ENCODE data around the gene HIBCH. TPM values are rescaled to one million over a fixed set of nuclear protein-coding genes. Genes with fewer than 3 reads are reported as not detected.
A peak's percentile ranks its signal among the peaks of the same experiment; 100 is the strongest.
"Not testable (repeated sequence)": the region's sequence is repeated elsewhere in the genome, so short reads cannot be mapped to it uniquely, and the experiment has no call there.

Gene HIBCH
- total RNA-seq, 4 donors from 2014 or later: 16.5 to 20.1 (median 18.3) TPM

DNA sequence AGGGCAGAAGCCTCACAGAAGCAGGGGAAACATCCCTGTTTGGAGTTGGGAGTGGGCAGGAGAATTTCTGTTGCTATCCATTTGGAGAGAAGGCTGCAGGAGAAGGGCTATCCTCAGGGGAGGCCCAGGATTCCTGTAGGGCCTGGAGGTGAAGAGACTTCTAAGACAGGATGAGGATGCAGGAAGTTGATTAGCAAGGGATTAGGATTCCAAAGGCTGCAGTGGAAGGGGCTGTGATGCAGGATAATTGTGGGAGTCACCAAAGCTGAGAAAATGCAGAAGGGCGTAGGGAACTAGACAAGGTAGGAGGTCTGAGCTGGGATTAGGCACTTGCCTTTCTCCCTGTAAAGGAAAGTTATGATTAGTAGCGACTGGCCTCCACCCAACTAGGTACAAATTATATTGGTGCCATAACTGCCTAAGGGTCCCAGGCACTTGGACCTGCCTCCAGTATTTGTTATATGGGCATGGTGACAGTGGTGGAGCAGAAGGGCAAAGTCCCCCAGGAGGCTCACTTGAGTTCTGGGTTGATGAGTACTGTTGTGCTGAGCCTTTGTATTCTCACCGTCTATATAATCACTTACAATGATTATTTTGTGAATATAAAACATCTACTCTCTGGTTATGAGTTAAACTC lies 160.7 kb downstream of the HIBCH start:
- 66 to 77% methylated on average over 3 of the region's 3 CpGs for WGBS, 2 donors (ENCODE audit: low coverage in 1 of 2)
- H3K4me3 ChIP-seq: no peak overlapping the region
- peaks cover 0 to 7% (median 0%) of the 10 kb centered on the region in 3 donors for H3K4me1 ChIP-seq
- H3K36me3 ChIP-seq: no peaks in the 10 kb centered on the region
- ATAC-seq: no peak
- peak overlapping the region in 3 of 4 donors; percentile 17 to 53 (median 42) for H3K27ac ChIP-seq
- TF ChIP-seq, protein P1, sequence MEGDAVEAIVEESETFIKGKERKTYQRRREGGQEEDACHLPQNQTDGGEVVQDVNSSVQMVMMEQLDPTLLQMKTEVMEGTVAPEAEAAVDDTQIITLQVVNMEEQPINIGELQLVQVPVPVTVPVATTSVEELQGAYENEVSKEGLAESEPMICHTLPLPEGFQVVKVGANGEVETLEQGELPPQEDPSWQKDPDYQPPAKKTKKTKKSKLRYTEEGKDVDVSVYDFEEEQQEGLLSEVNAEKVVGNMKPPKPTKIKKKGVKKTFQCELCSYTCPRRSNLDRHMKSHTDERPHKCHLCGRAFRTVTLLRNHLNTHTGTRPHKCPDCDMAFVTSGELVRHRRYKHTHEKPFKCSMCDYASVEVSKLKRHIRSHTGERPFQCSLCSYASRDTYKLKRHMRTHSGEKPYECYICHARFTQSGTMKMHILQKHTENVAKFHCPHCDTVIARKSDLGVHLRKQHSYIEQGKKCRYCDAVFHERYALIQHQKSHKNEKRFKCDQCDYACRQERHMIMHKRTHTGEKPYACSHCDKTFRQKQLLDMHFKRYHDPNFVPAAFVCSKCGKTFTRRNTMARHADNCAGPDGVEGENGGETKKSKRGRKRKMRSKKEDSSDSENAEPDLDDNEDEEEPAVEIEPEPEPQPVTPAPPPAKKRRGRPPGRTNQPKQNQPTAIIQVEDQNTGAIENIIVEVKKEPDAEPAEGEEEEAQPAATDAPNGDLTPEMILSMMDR (IDR thresholded peaks at IDR 0.05): no peak
- TF ChIP-seq POLR2AphosphoS5 (IDR thresholded peaks at IDR 0.05): no peak
- H3K27me3 ChIP-seq: no peaks in the 10 kb centered on the region
- H3K9me3 ChIP-seq: no peaks in the 10 kb centered on the region

DNA sequence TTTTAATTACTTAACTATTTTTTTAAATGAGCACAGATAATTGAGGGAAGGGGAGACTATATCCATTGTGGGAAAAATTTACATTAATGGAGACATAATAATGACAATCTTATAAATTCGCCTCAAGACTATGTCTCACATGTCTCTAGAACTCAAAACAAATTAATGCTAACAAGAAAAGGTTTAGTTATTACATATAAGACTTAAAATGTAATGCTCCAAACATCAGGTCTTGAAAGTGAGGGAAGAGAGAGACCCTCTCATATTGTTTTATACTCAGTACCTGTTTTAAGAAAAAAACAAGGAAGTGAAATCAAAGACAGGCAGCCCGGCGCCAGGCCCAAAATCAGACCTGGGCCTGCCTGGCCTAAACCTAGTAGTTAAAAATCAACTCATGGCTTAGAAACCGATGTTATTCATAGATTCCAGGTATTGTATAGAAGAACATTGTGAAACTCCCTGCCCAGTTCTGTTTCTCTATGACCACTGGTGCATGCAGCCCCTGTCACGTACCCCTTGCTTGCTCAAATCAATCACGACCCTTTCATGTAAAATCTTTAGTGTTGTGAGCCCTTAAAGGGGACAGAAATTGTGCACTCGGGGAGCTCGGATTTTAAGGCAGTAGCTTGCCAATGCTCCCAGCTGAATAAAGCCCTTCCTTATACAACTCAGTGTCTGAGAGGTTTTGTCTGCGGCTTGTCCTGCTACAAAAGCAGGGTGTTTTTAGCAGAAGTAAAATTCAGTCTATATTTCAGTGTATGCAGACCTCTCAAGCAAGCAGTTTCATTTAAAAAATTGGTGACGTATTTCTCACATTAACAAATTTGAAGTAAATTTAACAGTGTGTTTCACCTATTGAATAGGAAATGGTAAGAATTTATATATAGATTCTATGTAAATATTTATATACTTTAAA lies 161.8 kb downstream of the HIBCH start:
- H3K4me1 ChIP-seq: not testable (repeated sequence)
- WGBS, 2 donors (ENCODE audit: low coverage in 1 of 2): 77 to 81% methylated on average over 6 to 10 of the region's 10 CpGs
- peak overlapping the region in 1 of 4 donors; percentile 53 for H3K27ac ChIP-seq

DNA sequence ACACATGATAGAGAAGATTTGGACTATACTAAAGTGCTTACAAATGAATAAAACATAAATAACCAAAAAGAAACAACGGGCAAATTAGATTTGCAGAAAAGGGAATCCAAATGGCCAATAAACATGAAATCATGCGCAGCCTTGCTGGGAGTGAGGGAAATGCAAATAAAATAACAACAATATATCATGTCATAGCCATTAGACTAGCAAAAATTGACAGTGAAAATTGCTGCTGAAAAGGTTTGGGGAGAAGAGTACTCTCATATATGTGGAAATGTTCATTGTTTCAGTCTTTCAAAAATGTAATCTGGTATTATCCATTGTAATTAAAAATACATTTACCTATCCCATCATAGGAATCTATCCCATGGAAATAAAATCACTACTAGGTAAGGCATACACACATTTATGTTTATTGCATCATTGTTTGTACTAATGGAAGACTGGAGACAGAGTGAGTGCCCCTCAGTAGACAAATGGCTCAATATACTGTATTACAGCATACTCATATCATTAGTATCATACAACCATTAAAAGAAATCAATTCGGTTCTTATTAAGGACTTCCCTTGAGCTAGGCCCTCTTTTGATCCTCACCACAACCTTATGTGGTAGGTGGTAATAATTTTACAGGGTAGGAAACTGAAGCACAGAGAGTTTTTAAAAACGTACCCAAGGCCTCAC lies 163.0 kb downstream of the HIBCH start:
- Histone ChIP-seq H3K9me3 (no peaks in the 10 kb centered on the region), H3K4me1 (peaks cover 0 to 7% (median 0%) of the 10 kb centered on the region in 3 donors)

More for the DNA sequence above, 161.8 kb downstream of the HIBCH start:
- H3K4me3 ChIP-seq, H3K36me3 ChIP-seq, H3K9me3 ChIP-seq, ATAC-seq, H3K27me3 ChIP-seq: not testable (repeated sequence)

More for the DNA sequence above, 163.0 kb downstream of the HIBCH start:
- H3K27me3 ChIP-seq: no peaks in the 10 kb centered on the region
- TF ChIP-seq POLR2A (IDR thresholded peaks at IDR 0.05) (no peak), POLR2AphosphoS5 (IDR thresholded peaks at IDR 0.05) (no peak), EP300 (IDR thresholded peaks at IDR 0.05) (no peak)
- TF ChIP-seq, protein P1 (IDR thresholded peaks at IDR 0.05): no peak
- no peak for ATAC-seq
- H3K27ac ChIP-seq: no peak overlapping the region
- no peak overlapping the region for H3K4me3 ChIP-seq
- WGBS, 2 donors (ENCODE audit: low coverage in 1 of 2): 90 to 93% methylated on average over 4 of the region's 4 CpGs
- no peaks in the 10 kb centered on the region for H3K36me3 ChIP-seq

Other genes with a start within 250 kb of the HIBCH start
- 10 to 100 TPM; 18.3 to 27.7 (median 22.9) TPM for gene INPP1, start 23.8 kb upstream of the HIBCH start, total RNA-seq
- gene MFSD6, start 88.5 kb upstream of the HIBCH start, total RNA-seq: 100 to 1,000 TPM in 3 of 4 donors, 10 to 100 TPM in 1; 80.2 to 176 (median 143) TPM
- gene NEMP2, start 214.9 kb upstream of the HIBCH start, total RNA-seq: 1 to 10 TPM in 3 of 4 donors, under 1 TPM in 1; 0.94 to 5.3 (median 3.5) TPM